Measurements from ENCODE around the gene RBMS3. TPM values are rescaled to one million over a fixed set of nuclear protein-coding genes. Genes with fewer than 3 reads are reported as not detected.

Gene RBMS3
- total RNA-seq, result 3.2 and 19.3 TPM in 2 replicates

GRCh38 chr3:29280404-29281093, at the start of gene RBMS3:
Gene RBMS3 (plus strand): TSS chr3:29281071.

All from tracheal epithelial cell (primary cell).